ENCODE measurements around the gene HLA-DQA1.
"Not testable (repeated sequence)": the region's sequence is repeated elsewhere in the genome, so short reads cannot be mapped to it uniquely, and the experiment has no call there.

DNA sequence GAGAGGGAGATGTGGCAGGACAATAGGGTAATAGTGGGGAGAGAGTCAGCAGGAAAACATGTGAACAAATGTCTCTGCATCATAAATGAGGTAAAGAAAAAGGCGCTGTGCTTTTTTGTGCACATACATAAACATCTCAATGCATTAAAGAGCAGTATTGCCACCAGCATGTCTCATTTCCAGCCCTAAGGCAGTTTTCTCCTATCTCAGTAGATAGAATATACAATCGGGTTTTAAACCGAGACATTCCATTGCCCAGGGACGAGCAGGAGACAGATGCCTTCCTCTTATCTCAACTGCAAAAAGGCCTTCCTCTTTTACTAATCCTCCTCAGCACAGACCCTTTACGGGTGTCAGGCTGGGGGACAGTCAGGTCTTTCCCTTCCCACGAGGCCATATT lies 20.1 kb downstream of the HLA-DQA1 start:
- not testable (repeated sequence) for TF ChIP-seq CTCF, EP300, POLR2AphosphoS5, POLR2A (IDR thresholded peaks at IDR 0.05)

Measured in stomach (tissue), 4 donors.